Thyroid gland (tissue), 4 donors: ENCODE results near the gene CDK5R1. TPM values are rescaled to one million over a fixed set of nuclear protein-coding genes. Genes with fewer than 3 reads are reported as not detected.

Experiments
- DNase-seq, 2 donors: peaks; one replicate each; pipeline ENCODE4 v3.0.0-alpha.2; 2019
- H3K27ac ChIP-seq, 3 donors: fragments of 200-600 bp; sonication (generic); 1 replicate in 2 of 3; 2 replicates in 1 of 3; pipeline ENCODE4 v1.5.1; 2016 to 2019; ENCODE audit warnings: mild to moderate bottlenecking in 1 of 3, moderate library complexity in 1 of 3
- H3K27me3 ChIP-seq: fragments of 200-600 bp; sonication (generic); one replicate; pipeline ENCODE4 v1.5.1; 2019
- H3K36me3 ChIP-seq, 2 donors: fragments of 200-600 bp; sonication (generic); one replicate each; pipeline ENCODE4 v1.5.1; 2016 to 2019
- H3K4me1 ChIP-seq, 2 donors: fragments of 200-600 bp; sonication (generic); one replicate each; pipeline ENCODE4 v1.5.1; 2017 to 2019
- H3K4me3 ChIP-seq, 3 donors: fragments of 200-600 bp; sonication (generic); replicated peaks in 1 of 3; 1 replicate in 2 of 3; 2 replicates in 1 of 3; pipeline ENCODE4 v1.5.1; 2016; ENCODE audit warnings: mild to moderate bottlenecking in 1 of 3
- H3K9me3 ChIP-seq: fragments of 200-600 bp; sonication (generic); one replicate; pipeline ENCODE4 v1.5.1; 2017
- CTCF ChIP-seq, 6 experiments: fragments of 200-600 bp in 3 of 6; fragments of 450-650 bp in 3 of 6; sonication (generic) in 3 of 6; IDR thresholded peaks; one replicate each; pipeline ENCODE4 v1.5.1; 2016 to 2019; ENCODE audit warnings: antibody characterized with exemption in 6 of 6, mild to moderate bottlenecking in 2 of 6, inconsistent platforms in 1 of 6, moderate library complexity in 1 of 6
- POLR2A ChIP-seq, 2 donors: fragments of 450-650 bp; IDR thresholded peaks; one replicate each; pipeline ENCODE4 v1.6.1; 2017; ENCODE audit warnings: antibody characterized with exemption in 2 of 2, mild to moderate bottlenecking in 2 of 2, moderate library complexity in 1 of 2
- WGBS, 2 donors: methylation state at CpG; one replicate each; pipeline ENCODE4 v1.1.5; 2017; 5-methylcytosine and 5-hydroxymethylcytosine counted together
- intact Hi-C: fragments of 100-400 bp; cut with DNase I; formaldehyde crosslinking; loops from one replicate; pipeline ENCODE4 v1.15.1; 2023
- total RNA-seq, 4 donors: library from RNA; depleted of rRNA; stranded (reverse); fragments of >200 nt; gene quantifications; one replicate each; pipeline ENCODE4 v1.2.3, GENCODE V29; 2016

CDK5R1 gene
- total RNA-seq, 4 donors from 2014 or later, result 0.49 to 0.78 (median 0.58) TPM

GRCh38 chr17:32504166-32504990 is 17.6 kb downstream of the CDK5R1 start:
- H3K27me3 ChIP-seq, result no peaks in the 10 kb centered on the region
- TF ChIP-seq POLR2A (IDR thresholded peaks at IDR 0.05) (no peak), CTCF (IDR thresholded peaks at IDR 0.05) (no peak)
- no peak overlapping the region for H3K4me3 ChIP-seq
- H3K27ac ChIP-seq, result no peak overlapping the region
- no peaks in the 10 kb centered on the region for H3K9me3 ChIP-seq
- intact Hi-C loops, result no loop called here
- no peak for DNase-seq
- H3K4me1 ChIP-seq, result no peaks in the 10 kb centered on the region
- no peaks in the 10 kb centered on the region for H3K36me3 ChIP-seq
- 90 to 91% methylated on average over 18 of the region's 18 CpGs for WGBS, 2 donors

GRCh38 chr17:32508926-32509325 is 22.1 kb downstream of the CDK5R1 start:
- intact Hi-C loops, result no loop called here
- Histone ChIP-seq H3K27me3 (no peaks in the 10 kb centered on the region), H3K9me3 (no peaks in the 10 kb centered on the region), H3K36me3 (no peaks in the 10 kb centered on the region), H3K27ac (no peak overlapping the region), H3K4me3 (no peak overlapping the region), H3K4me1 (no peaks in the 10 kb centered on the region)
- TF ChIP-seq POLR2A (IDR thresholded peaks at IDR 0.05), result no peak
- TF ChIP-seq CTCF (IDR thresholded peaks at IDR 0.05), result no peak
- no peak for DNase-seq
- WGBS, 2 donors, result 90 to 93% methylated on average over 5 of the region's 5 CpGs

- DNase-seq, result no peak
- Histone ChIP-seq H3K27ac (no peak overlapping the region), H3K9me3 (no peaks in the 10 kb centered on the region), H3K36me3 (no peaks in the 10 kb centered on the region), H3K4me1 (no peaks in the 10 kb centered on the region), H3K27me3 (no peaks in the 10 kb centered on the region), H3K4me3 (no peak overlapping the region)
- intact Hi-C loops, result no loop called here
- 84 to 89% methylated on average over 7 of the region's 7 CpGs for WGBS, 2 donors
- TF ChIP-seq CTCF (IDR thresholded peaks at IDR 0.05) (no peak), POLR2A (IDR thresholded peaks at IDR 0.05) (no peak)
These were observed 23.7 kb downstream of the CDK5R1 start for GRCh38 chr17:32510466-32510865.

- WGBS, 2 donors, result 94 to 100% methylated on average over 2 of the region's 2 CpGs
- Histone ChIP-seq H3K27me3 (no peaks in the 10 kb centered on the region), H3K4me1 (no peaks in the 10 kb centered on the region), H3K27ac (no peak overlapping the region), H3K36me3 (no peaks in the 10 kb centered on the region), H3K9me3 (no peaks in the 10 kb centered on the region), H3K4me3 (no peak overlapping the region)
- intact Hi-C loops, result no loop called here
- TF ChIP-seq POLR2A (IDR thresholded peaks at IDR 0.05) (no peak), CTCF (IDR thresholded peaks at IDR 0.05) (no peak)
- DNase-seq, result no peak
These were observed 25.5 kb downstream of the CDK5R1 start for GRCh38 chr17:32512328-32512727.

- DNase-seq, result no peak
- Histone ChIP-seq H3K4me3 (no peak overlapping the region), H3K27ac (no peak overlapping the region), H3K27me3 (no peaks in the 10 kb centered on the region), H3K36me3 (no peaks in the 10 kb centered on the region), H3K9me3 (no peaks in the 10 kb centered on the region), H3K4me1 (peaks cover 0 to under 1% of the 10 kb centered on the region in 2 donors)
- intact Hi-C loops, result no loop called here
- TF ChIP-seq CTCF (IDR thresholded peaks at IDR 0.05) (no peak), POLR2A (IDR thresholded peaks at IDR 0.05) (no peak)
- 85 to 93% methylated on average over 3 of the region's 3 CpGs for WGBS, 2 donors
These were observed 26.8 kb downstream of the CDK5R1 start for GRCh38 chr17:32513579-32513978.
